Measurements from ENCODE around the gene TBC1D9. TPM values are rescaled to one million over a fixed set of nuclear protein-coding genes. Genes with fewer than 3 reads are reported as not detected.

The TBC1D9 gene
- total and polyA plus RNA-seq, 2 of the 13 experiments (the other 11 are each of a cell fraction or from before 2014, with no cell fraction given), result 11.9 to 12.2 TPM

DNA sequence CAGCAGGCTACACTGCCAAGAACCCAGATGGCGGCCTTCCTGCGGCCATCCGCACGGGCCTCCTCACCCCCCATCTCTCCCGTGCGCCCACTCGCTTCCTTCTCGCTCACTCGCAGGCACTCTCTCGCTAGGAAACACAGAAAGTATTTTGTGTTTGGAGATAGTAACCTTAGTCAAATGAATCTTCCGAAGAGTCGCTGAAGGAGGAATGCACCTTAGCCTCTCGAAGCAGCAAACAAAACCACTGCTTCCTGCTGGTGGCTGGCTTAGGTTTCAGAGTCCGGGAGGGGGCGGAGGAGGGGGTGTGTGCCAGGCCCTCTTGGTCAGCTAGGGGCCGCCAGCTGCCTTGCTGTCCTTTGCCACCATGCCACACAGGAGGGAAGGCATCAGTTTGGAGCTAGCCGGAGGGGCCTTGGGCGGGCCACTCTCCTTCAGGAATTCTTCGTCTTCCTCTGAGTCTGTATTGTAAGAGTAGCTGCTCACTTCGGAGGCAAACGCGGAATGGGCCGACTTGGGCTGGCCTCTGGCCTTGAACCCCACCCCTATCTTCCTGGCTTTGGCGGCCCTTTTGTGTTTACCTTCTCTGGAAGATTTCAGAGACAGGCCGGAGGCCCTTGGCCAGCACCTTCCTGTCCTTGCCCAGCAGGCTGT, 114.3 kb downstream of the TBC1D9 start (continued):
- TF ChIP-seq, protein P1, sequence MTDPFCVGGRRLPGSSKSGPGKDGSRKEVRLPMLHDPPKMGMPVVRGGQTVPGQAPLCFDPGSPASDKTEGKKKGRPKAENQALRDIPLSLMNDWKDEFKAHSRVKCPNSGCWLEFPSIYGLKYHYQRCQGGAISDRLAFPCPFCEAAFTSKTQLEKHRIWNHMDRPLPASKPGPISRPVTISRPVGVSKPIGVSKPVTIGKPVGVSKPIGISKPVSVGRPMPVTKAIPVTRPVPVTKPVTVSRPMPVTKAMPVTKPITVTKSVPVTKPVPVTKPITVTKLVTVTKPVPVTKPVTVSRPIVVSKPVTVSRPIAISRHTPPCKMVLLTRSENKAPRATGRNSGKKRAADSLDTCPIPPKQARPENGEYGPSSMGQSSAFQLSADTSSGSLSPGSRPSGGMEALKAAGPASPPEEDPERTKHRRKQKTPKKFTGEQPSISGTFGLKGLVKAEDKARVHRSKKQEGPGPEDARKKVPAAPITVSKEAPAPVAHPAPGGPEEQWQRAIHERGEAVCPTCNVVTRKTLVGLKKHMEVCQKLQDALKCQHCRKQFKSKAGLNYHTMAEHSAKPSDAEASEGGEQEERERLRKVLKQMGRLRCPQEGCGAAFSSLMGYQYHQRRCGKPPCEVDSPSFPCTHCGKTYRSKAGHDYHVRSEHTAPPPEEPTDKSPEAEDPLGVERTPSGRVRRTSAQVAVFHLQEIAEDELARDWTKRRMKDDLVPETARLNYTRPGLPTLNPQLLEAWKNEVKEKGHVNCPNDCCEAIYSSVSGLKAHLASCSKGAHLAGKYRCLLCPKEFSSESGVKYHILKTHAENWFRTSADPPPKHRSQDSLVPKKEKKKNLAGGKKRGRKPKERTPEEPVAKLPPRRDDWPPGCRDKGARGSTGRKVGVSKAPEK (CRISPR knock-in tag; IDR thresholded peaks at IDR 0.05; ENCODE audit: borderline replicate concordance), result peak; percentile 71; the same call in 1 of the 2 replicates
- TF ChIP-seq TCF7 (IDR thresholded peaks at IDR 0.05; ENCODE audit: low read depth), result peak; percentile 19; the same call in 1 of the 2 replicates
- no peak for TF ChIP-seq MAFK (conservative IDR thresholded peaks at IDR 0.05 in 1 of 2, IDR thresholded peaks at IDR 0.05 in 1 of 2; ENCODE audit: low read length in 2 of 2)
- peak; percentile 72 for TF ChIP-seq TBX2 (CRISPR knock-in tag; IDR thresholded peaks at IDR 0.05; ENCODE audit: borderline replicate concordance)
- TF ChIP-seq, protein P2, sequence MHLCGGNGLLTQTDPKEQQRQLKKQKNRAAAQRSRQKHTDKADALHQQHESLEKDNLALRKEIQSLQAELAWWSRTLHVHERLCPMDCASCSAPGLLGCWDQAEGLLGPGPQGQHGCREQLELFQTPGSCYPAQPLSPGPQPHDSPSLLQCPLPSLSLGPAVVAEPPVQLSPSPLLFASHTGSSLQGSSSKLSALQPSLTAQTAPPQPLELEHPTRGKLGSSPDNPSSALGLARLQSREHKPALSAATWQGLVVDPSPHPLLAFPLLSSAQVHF (CRISPR knock-in tag; IDR thresholded peaks at IDR 0.05), result no peak
- TF ChIP-seq HOXA3 (CRISPR knock-in tag; IDR thresholded peaks at IDR 0.05), result peak; percentile 47
- no peak for TF ChIP-seq ZNF329 (CRISPR knock-in tag; IDR thresholded peaks at IDR 0.05; ENCODE audit: low read depth)
- TF ChIP-seq ZNF430 (CRISPR knock-in tag; IDR thresholded peaks at IDR 0.05), result peak; percentile 71; the same call in 1 of the 2 replicates
- no peak for TF ChIP-seq TBX3 (IDR thresholded peaks at IDR 0.05; ENCODE audit: borderline replicate concordance)
- TF ChIP-seq ZNF562 (CRISPR knock-in tag; IDR thresholded peaks at IDR 0.05; ENCODE audit: borderline replicate concordance), result no peak
- TF ChIP-seq FOXJ3 (CRISPR knock-in tag; IDR thresholded peaks at IDR 0.05; ENCODE audit: borderline replicate concordance), result peak; percentile 31; the same call in 1 of the 2 replicates
- TF ChIP-seq NR2F6 (IDR thresholded peaks at IDR 0.05), result peak; percentile 72
- TF ChIP-seq NR2F6 (CRISPR knock-in tag; IDR thresholded peaks at IDR 0.05), result peak; percentile 69
- TF ChIP-seq MEIS1 (CRISPR knock-in tag; IDR thresholded peaks at IDR 0.05; ENCODE audit: borderline replicate concordance), result peak; percentile 77; the same call in 1 of the 2 replicates
- no peak for TF ChIP-seq TAF15 (IDR thresholded peaks at IDR 0.05; ENCODE audit: low read depth, low read length, poor library complexity, severe bottlenecking)
- no peak for TF ChIP-seq ZNF879 (CRISPR knock-in tag; IDR thresholded peaks at IDR 0.05)
- peak; percentile 63; the same call in 1 of the 2 replicates for TF ChIP-seq HDAC1 (CRISPR knock-in tag; IDR thresholded peaks at IDR 0.05)
- TF ChIP-seq POGZ (CRISPR knock-in tag; IDR thresholded peaks at IDR 0.05), result peak; percentile 53; the same call in 1 of the 2 replicates
- no peak for TF ChIP-seq ELF3 (CRISPR knock-in tag; IDR thresholded peaks at IDR 0.05)
- peak; percentile 66 for TF ChIP-seq ZFX (CRISPR knock-in tag; IDR thresholded peaks at IDR 0.05; ENCODE audit: low read depth)
- TF ChIP-seq, protein P3, sequence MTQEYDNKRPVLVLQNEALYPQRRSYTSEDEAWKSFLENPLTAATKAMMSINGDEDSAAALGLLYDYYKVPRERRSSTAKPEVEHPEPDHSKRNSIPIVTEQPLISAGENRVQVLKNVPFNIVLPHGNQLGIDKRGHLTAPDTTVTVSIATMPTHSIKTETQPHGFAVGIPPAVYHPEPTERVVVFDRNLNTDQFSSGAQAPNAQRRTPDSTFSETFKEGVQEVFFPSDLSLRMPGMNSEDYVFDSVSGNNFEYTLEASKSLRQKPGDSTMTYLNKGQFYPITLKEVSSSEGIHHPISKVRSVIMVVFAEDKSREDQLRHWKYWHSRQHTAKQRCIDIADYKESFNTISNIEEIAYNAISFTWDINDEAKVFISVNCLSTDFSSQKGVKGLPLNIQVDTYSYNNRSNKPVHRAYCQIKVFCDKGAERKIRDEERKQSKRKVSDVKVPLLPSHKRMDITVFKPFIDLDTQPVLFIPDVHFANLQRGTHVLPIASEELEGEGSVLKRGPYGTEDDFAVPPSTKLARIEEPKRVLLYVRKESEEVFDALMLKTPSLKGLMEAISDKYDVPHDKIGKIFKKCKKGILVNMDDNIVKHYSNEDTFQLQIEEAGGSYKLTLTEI (CRISPR knock-in tag; conservative IDR thresholded peaks at IDR 0.05), result no peak
- no peak for TF ChIP-seq ZNF207 (IDR thresholded peaks at IDR 0.05; ENCODE audit: borderline replicate concordance)
- TF ChIP-seq ONECUT2 (CRISPR knock-in tag; IDR thresholded peaks at IDR 0.05), result no peak
- peak; percentile 45; the same call in 1 of the 2 replicates for TF ChIP-seq ZMYM3 (CRISPR knock-in tag; IDR thresholded peaks at IDR 0.05)
- TF ChIP-seq FOXA3 (CRISPR knock-in tag; IDR thresholded peaks at IDR 0.05), result 0 out of 2 replicates have a peak, but pooled peaks have one; percentile 32

All from HepG2 (cell line).